Tibial artery (tissue), 4 donors: Measurements from ENCODE around the gene ACYP2.
A peak's percentile ranks its signal among the peaks of the same experiment; 100 is the strongest.

Experiments
- DNase-seq, 2 donors: peaks; one replicate each; pipeline ENCODE4 v3.0.0-alpha.2; 2019
- H3K27ac ChIP-seq, 2 donors: fragments of 200-600 bp; sonication (generic) in 1 of 2; 1 replicate in 1 of 2; 2 replicates in 1 of 2; pipeline ENCODE4 v1.5.1; 2018 to 2019; ENCODE audit warnings: mild to moderate bottlenecking in 1 of 2
- H3K27me3 ChIP-seq, 2 donors: fragments of 200-600 bp; sonication (generic) in 1 of 2; one replicate each; pipeline versions ENCODE4 v1.5.1 to v1.6.0; 2016 to 2019
- H3K36me3 ChIP-seq, 3 donors: fragments of 200-600 bp; sonication (generic) in 2 of 3; one replicate each; pipeline ENCODE4 v1.5.1; 2016 to 2019; ENCODE audit warnings: mild to moderate bottlenecking in 2 of 3
- H3K4me1 ChIP-seq, 4 donors: fragments of 200-600 bp; sonication (generic) in 2 of 4; 1 replicate in 3 of 4; 2 replicates in 1 of 4; pipeline ENCODE4 v1.5.1; 2016 to 2019
- H3K4me3 ChIP-seq, 2 donors: fragments of 200-600 bp; sonication (generic) in 1 of 2; 1 replicate in 1 of 2; 2 replicates in 1 of 2; pipeline ENCODE4 v1.5.1; 2018 to 2019; ENCODE audit warnings: mild to moderate bottlenecking in 2 of 2
- H3K9me3 ChIP-seq, 3 donors: fragments of 200-600 bp; sonication (generic) in 1 of 3; one replicate each; pipeline ENCODE4 v1.5.1; 2016 to 2019
- CTCF ChIP-seq, 2 experiments: fragments of 200-600 bp in 1 of 2; fragments of 450-650 bp in 1 of 2; IDR thresholded peaks; one replicate each; pipeline ENCODE4 v1.5.1; 2017 to 2019; ENCODE audit warnings: antibody characterized with exemption in 2 of 2, mild to moderate bottlenecking in 1 of 2, moderate library complexity in 1 of 2
- intact Hi-C: fragments of 100-400 bp; cut with DNase I; formaldehyde crosslinking; loops from one replicate; pipeline ENCODE4 v1.15.0; 2023; ENCODE audit warnings: low total_unique reads

ACYP2 gene

DNA sequence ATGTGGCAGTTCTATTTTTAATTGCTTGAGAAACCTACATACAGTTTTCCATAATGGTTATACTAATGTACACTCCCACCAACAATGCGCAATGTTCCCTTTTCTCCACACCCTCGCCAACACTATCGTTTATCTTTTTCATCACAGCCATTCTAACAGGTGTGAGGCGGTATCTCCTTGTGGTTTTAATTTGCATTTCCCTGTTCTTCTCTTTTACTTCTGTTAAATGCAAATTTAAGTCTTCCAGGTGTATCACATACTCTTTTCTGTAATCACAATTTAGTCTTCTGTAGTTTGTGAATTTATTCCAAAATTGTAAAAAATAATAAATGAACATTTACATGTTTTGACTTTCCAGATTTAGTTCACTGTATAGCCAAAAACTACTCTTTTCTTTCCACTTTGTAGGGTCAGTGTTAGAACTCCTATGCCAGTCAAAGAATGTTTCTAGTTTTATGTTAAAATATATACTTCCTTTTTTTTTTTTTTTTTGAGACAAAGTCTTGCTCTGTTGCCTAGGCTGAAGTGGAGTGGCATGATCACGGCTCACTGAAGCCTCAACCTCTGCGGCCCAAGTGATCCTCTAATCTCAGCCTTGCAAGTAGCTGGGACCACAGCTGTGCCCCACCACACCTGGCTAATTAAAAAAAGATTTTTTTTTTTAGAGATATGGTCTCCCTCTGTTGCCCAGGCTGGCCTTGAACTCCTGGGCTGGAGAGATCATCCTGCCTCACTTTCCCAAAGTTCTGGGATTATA is 15.4 kb upstream of the ACYP2 start:
- no peaks in the 10 kb centered on the region for H3K36me3 ChIP-seq
- H3K4me1 ChIP-seq, result peaks cover 0 to 18% (median 5%) of the 10 kb centered on the region in 4 donors
- H3K4me3 ChIP-seq, result no peak overlapping the region
- no peaks in the 10 kb centered on the region for H3K27me3 ChIP-seq
- no peaks in the 10 kb centered on the region for H3K9me3 ChIP-seq
- no peak for DNase-seq
- intact Hi-C loops, result loop anchor here (10.0 kb wide), 1 partner anchor 735 kb away; no protein-coding TSS in a partner anchor
- no peak for TF ChIP-seq CTCF (IDR thresholded peaks at IDR 0.05)
- no peak overlapping the region for H3K27ac ChIP-seq

GRCh38 chr2:54100772-54101171 is 14.6 kb upstream of the ACYP2 start:
- no peak overlapping the region for H3K27ac ChIP-seq
- intact Hi-C loops, result loop anchor here (10.0 kb wide), 1 partner anchor 734 kb away; no protein-coding TSS in a partner anchor
- H3K36me3 ChIP-seq, result no peaks in the 10 kb centered on the region
- TF ChIP-seq CTCF (IDR thresholded peaks at IDR 0.05), result no peak
- H3K4me3 ChIP-seq, result no peak overlapping the region
- H3K27me3 ChIP-seq, result no peaks in the 10 kb centered on the region
- DNase-seq, result no peak
- H3K4me1 ChIP-seq, result peaks cover 0 to 18% (median 5%) of the 10 kb centered on the region in 4 donors
- no peaks in the 10 kb centered on the region for H3K9me3 ChIP-seq

GRCh38 chr2:54103454-54104314 is 11.7 kb upstream of the ACYP2 start:
- TF ChIP-seq CTCF (IDR thresholded peaks at IDR 0.05), result no peak
- no peak overlapping the region for H3K4me3 ChIP-seq
- no peaks in the 10 kb centered on the region for H3K36me3 ChIP-seq
- H3K4me1 ChIP-seq, result peaks cover 0 to 16% (median 6%) of the 10 kb centered on the region in 4 donors
- no peaks in the 10 kb centered on the region for H3K9me3 ChIP-seq
- H3K27me3 ChIP-seq, result no peaks in the 10 kb centered on the region
- no peak overlapping the region for H3K27ac ChIP-seq
- DNase-seq, result peak in 1 of 2 donors; percentile 70
- intact Hi-C loops, result loop anchor here (10.0 kb wide), 1 partner anchor 731 kb away; no protein-coding TSS in a partner anchor

- H3K36me3 ChIP-seq, result no peaks in the 10 kb centered on the region
- no peak overlapping the region for H3K4me3 ChIP-seq
- H3K27ac ChIP-seq, result peak overlapping the region in 1 of 2 donors; percentile 29
- TF ChIP-seq CTCF (IDR thresholded peaks at IDR 0.05), result peak; percentile 64 to 73
- intact Hi-C loops, result loop anchor here (10.0 kb wide), 1 partner anchor 728 kb away; no protein-coding TSS in a partner anchor
- H3K9me3 ChIP-seq, result no peaks in the 10 kb centered on the region
- no peak for DNase-seq
- peaks cover 0 to 16% (median 6%) of the 10 kb centered on the region in 4 donors for H3K4me1 ChIP-seq
- H3K27me3 ChIP-seq, result no peaks in the 10 kb centered on the region
Measured at GRCh38 chr2:54106631-54107454, 8.6 kb upstream of the ACYP2 start.

GRCh38 chr2:54107455-54107764 is 8.0 kb upstream of the ACYP2 start:
- no peaks in the 10 kb centered on the region for H3K36me3 ChIP-seq
- no peak for DNase-seq
- peaks cover 0 to 16% (median 6%) of the 10 kb centered on the region in 4 donors for H3K4me1 ChIP-seq
- no peak overlapping the region for H3K4me3 ChIP-seq
- TF ChIP-seq CTCF (IDR thresholded peaks at IDR 0.05), result no peak
- no peaks in the 10 kb centered on the region for H3K9me3 ChIP-seq
- intact Hi-C loops, result loop anchor here (10.0 kb wide), 1 partner anchor 727 kb away; no protein-coding TSS in a partner anchor
- no peaks in the 10 kb centered on the region for H3K27me3 ChIP-seq
- peak overlapping the region in 1 of 2 donors; percentile 29 for H3K27ac ChIP-seq
